Trophoblast cell (in vitro differentiated cells and primary cell): ENCODE data around the gene H6PD.

Experiments used
- DNase-seq, 2 donors: peaks; one replicate each; pipeline ENCODE4 v3.0.0-alpha.2; 2016
- H2AFZ ChIP-seq: 2 replicates; pipeline ENCODE4 v1.6.1; 2013; ENCODE audit warnings: low read length, moderate library complexity, mild to moderate bottlenecking; ENCODE audit not compliant: insufficient read depth, poor library complexity
- H2AK5ac ChIP-seq: 2 replicates; pipeline ENCODE4 v1.6.1; 2013; ENCODE audit warnings: mild to moderate bottlenecking, low read length
- H2BK120ac ChIP-seq: 2 replicates; pipeline ENCODE4 v1.6.1; 2013; ENCODE audit warnings: low read length, mild to moderate bottlenecking, moderate library complexity; ENCODE audit not compliant: insufficient read depth, poor library complexity
- H2BK12ac ChIP-seq: 2 replicates; pipeline ENCODE4 v1.6.1; 2013; ENCODE audit warnings: mild to moderate bottlenecking, low read length, moderate library complexity
- H2BK5ac ChIP-seq: 2 replicates; pipeline ENCODE4 v1.6.1; 2013; ENCODE audit warnings: low read length, low read depth, moderate library complexity, mild to moderate bottlenecking; ENCODE audit not compliant: poor library complexity
- H3K14ac ChIP-seq: 2 replicates; pipeline ENCODE4 v1.6.1; 2013; ENCODE audit warnings: mild to moderate bottlenecking, low read length
- H3K18ac ChIP-seq: 2 replicates; pipeline ENCODE4 v1.6.1; 2013; ENCODE audit warnings: mild to moderate bottlenecking, low read length
- H3K23ac ChIP-seq: 2 replicates; pipeline ENCODE4 v1.6.1; 2013; ENCODE audit warnings: low read length
- H3K27ac ChIP-seq: 2 replicates; pipeline ENCODE4 v1.5.1; 2013; ENCODE audit warnings: low read depth, mild to moderate bottlenecking, inconsistent platforms, low read length, moderate library complexity
- H3K27me3 ChIP-seq: 2 replicates; pipeline ENCODE4 v1.6.1; 2013; ENCODE audit warnings: inconsistent platforms, mild to moderate bottlenecking, low read length, moderate library complexity; ENCODE audit not compliant: insufficient read depth
- H3K36me3 ChIP-seq, 2 experiments: 1 replicate in 1 of 2; 2 replicates in 1 of 2; pipeline ENCODE4 v1.6.1; 2013; ENCODE audit warnings: low read length in 2 of 2, mild to moderate bottlenecking in 2 of 2, moderate library complexity in 1 of 2; ENCODE audit not compliant: insufficient read depth in 2 of 2, control insufficient read depth in 1 of 2
- H3K4ac ChIP-seq: 2 replicates; pipeline ENCODE4 v1.6.1; 2013; ENCODE audit warnings: low read depth, mild to moderate bottlenecking, low read length, moderate library complexity
- H3K4me1 ChIP-seq, 2 experiments: 1 replicate in 1 of 2; 2 replicates in 1 of 2; pipeline ENCODE4 v1.6.1; 2013; ENCODE audit warnings: low read length in 2 of 2, mild to moderate bottlenecking in 2 of 2, moderate library complexity in 1 of 2; ENCODE audit not compliant: insufficient read depth in 2 of 2, control insufficient read depth in 1 of 2
- H3K4me2 ChIP-seq: 2 replicates; pipeline ENCODE4 v1.6.1; 2013; ENCODE audit warnings: inconsistent platforms, mild to moderate bottlenecking, low read length, moderate library complexity
- H3K4me3 ChIP-seq: 2 replicates; pipeline ENCODE4 v1.5.1; 2013; ENCODE audit warnings: mild to moderate bottlenecking, low read depth, low read length, inconsistent platforms
- H3K79me1 ChIP-seq: one replicate; pipeline ENCODE4 v1.6.1; 2013; ENCODE audit warnings: low read length
- H3K79me2 ChIP-seq: 2 replicates; pipeline ENCODE4 v1.6.1; 2013; ENCODE audit warnings: low read length, mild to moderate bottlenecking; ENCODE audit not compliant: control insufficient read depth, insufficient read depth, poor library complexity
- H3K9ac ChIP-seq: 2 replicates; pipeline ENCODE4 v1.6.1; 2013; ENCODE audit warnings: mild to moderate bottlenecking, low read length
- H3K9me3 ChIP-seq: 2 replicates; pipeline ENCODE4 v1.6.1; 2013; ENCODE audit warnings: low read depth, mild to moderate bottlenecking, control low read depth, inconsistent platforms, low read length; ENCODE audit not compliant: insufficient read depth
- H4K12ac ChIP-seq: 2 replicates; pipeline ENCODE4 v1.6.1; 2013; ENCODE audit warnings: low read depth, mild to moderate bottlenecking, low read length, moderate library complexity
- H4K8ac ChIP-seq: 2 replicates; pipeline ENCODE4 v1.6.1; 2013; ENCODE audit warnings: low read depth, mild to moderate bottlenecking, low read length, moderate library complexity
- H4K91ac ChIP-seq: one replicate; pipeline ENCODE4 v1.6.1; 2013; ENCODE audit warnings: low read depth, mild to moderate bottlenecking, low read length, moderate library complexity
- WGBS: extraction: QIAGEN DNeasy Blood & Tissue Kit; methylation state at CpG from one replicate; pipeline ENCODE4 v1.1.7; 2013; ENCODE audit warnings: missing lambda C conversion rate; ENCODE audit not compliant: insufficient read length, insufficient coverage; ENCODE audit errors: extremely low coverage; 5-methylcytosine and 5-hydroxymethylcytosine counted together

Gene H6PD

GRCh38 chr1:9211291-9211811 lies 23.2 kb upstream of the H6PD start:
- Histone ChIP-seq H3K23ac (no peak overlapping the region), H3K4me2 (no peak overlapping the region), H3K4ac (no peak overlapping the region), H2BK120ac (no peak overlapping the region), H2AFZ (no peak overlapping the region), H3K27ac (no peak overlapping the region), H3K4me1 (no peaks in the 10 kb centered on the region), H2BK12ac (no peak overlapping the region), H3K9me3 (peaks cover 2% of the 10 kb centered on the region), H3K18ac (no peak overlapping the region), H3K79me1 (no peaks in the 10 kb centered on the region), H4K12ac (no peak overlapping the region), H3K14ac (no peak overlapping the region), H2BK5ac (no peak overlapping the region), H2AK5ac (no peak overlapping the region), H4K91ac (no peak overlapping the region), H3K4me3 (no peak overlapping the region), H3K36me3 (no peaks in the 10 kb centered on the region), H3K9ac (no peak overlapping the region), H4K8ac (no peak overlapping the region), H3K79me2 (no peaks in the 10 kb centered on the region), H3K27me3 (no peaks in the 10 kb centered on the region)
- WGBS, result no CpG with 5 or more reads among the region's 13 CpGs
- no peak for DNase-seq

GRCh38 chr1:9212735-9213134 lies 21.8 kb upstream of the H6PD start:
- Histone ChIP-seq H2BK5ac (no peak overlapping the region), H3K9ac (no peak overlapping the region), H4K91ac (no peak overlapping the region), H2BK12ac (no peak overlapping the region), H3K9me3 (peaks cover 2% of the 10 kb centered on the region), H4K12ac (no peak overlapping the region), H3K79me1 (no peaks in the 10 kb centered on the region), H3K27ac (no peak overlapping the region), H3K18ac (no peak overlapping the region), H3K4me1 (no peaks in the 10 kb centered on the region), H4K8ac (no peak overlapping the region), H2BK120ac (no peak overlapping the region), H2AK5ac (no peak overlapping the region), H2AFZ (no peak overlapping the region), H3K4me2 (no peak overlapping the region), H3K4ac (no peak overlapping the region), H3K79me2 (no peaks in the 10 kb centered on the region), H3K14ac (no peak overlapping the region), H3K27me3 (no peaks in the 10 kb centered on the region), H3K36me3 (no peaks in the 10 kb centered on the region), H3K4me3 (no peak overlapping the region), H3K23ac (no peak overlapping the region)
- no peak for DNase-seq
- no CpG with 5 or more reads among the region's 3 CpGs for WGBS

GRCh38 chr1:9213956-9214355 lies 20.6 kb upstream of the H6PD start:
- Histone ChIP-seq H4K91ac (no peak overlapping the region), H3K14ac (no peak overlapping the region), H3K9ac (no peak overlapping the region), H2BK12ac (no peak overlapping the region), H3K27me3 (no peaks in the 10 kb centered on the region), H4K8ac (no peak overlapping the region), H3K4me3 (no peak overlapping the region), H2BK5ac (no peak overlapping the region), H2AK5ac (no peak overlapping the region), H3K79me1 (no peaks in the 10 kb centered on the region), H3K27ac (no peak overlapping the region), H3K4ac (no peak overlapping the region), H3K4me1 (no peaks in the 10 kb centered on the region), H3K9me3 (peaks cover 2% of the 10 kb centered on the region), H4K12ac (no peak overlapping the region), H2AFZ (no peak overlapping the region), H3K23ac (no peak overlapping the region), H3K79me2 (no peaks in the 10 kb centered on the region), H2BK120ac (no peak overlapping the region), H3K36me3 (no peaks in the 10 kb centered on the region), H3K4me2 (no peak overlapping the region), H3K18ac (no peak overlapping the region)
- WGBS, result no CpG with 5 or more reads among the region's 10 CpGs
- DNase-seq, result no peak

GRCh38 chr1:9218917-9219316 lies 15.7 kb upstream of the H6PD start:
- no peak for DNase-seq
- no peak overlapping the region for H2BK120ac ChIP-seq
- no peak overlapping the region for H3K14ac ChIP-seq
- H2AK5ac ChIP-seq, result no peak overlapping the region
- H3K18ac ChIP-seq, result no peak overlapping the region
- H3K9me3 ChIP-seq, result peaks cover 5% of the 10 kb centered on the region
- no peaks in the 10 kb centered on the region for H3K79me1 ChIP-seq
- no peak overlapping the region for H4K8ac ChIP-seq
- no peak overlapping the region for H3K27ac ChIP-seq
- no peak overlapping the region for H2AFZ ChIP-seq
- H2BK12ac ChIP-seq, result no peak overlapping the region
- no peaks in the 10 kb centered on the region for H3K4me1 ChIP-seq
- no peaks in the 10 kb centered on the region for H3K27me3 ChIP-seq
- H3K79me2 ChIP-seq, result no peaks in the 10 kb centered on the region
- H3K23ac ChIP-seq, result no peak overlapping the region
- no peak overlapping the region for H3K9ac ChIP-seq
- H3K36me3 ChIP-seq, result no peaks in the 10 kb centered on the region
- no peak overlapping the region for H3K4me3 ChIP-seq
- no CpG with 5 or more reads among the region's 5 CpGs for WGBS
- no peak overlapping the region for H4K91ac ChIP-seq
- no peak overlapping the region for H2BK5ac ChIP-seq
- no peak overlapping the region for H4K12ac ChIP-seq
- no peak overlapping the region for H3K4ac ChIP-seq
- H3K4me2 ChIP-seq, result no peak overlapping the region
